Activated CD4-positive, alpha-beta T cell treated with anti-CD3 and anti-CD28 coated beads, Interleukin-2, amount 50 U/mL, for 48 hours (primary cell): Measurements from ENCODE around the gene RNASEH2C.

Source experiments
- DNase-seq, 2 experiments: peaks; one replicate each; pipeline ENCODE4 v3.0.0-alpha.2; 2020

Gene RNASEH2C

GRCh38 chr11:65680192-65680743 is 40.3 kb downstream of the RNASEH2C start:
- DNase-seq = no peak

- DNase-seq = no peak
These were observed 47.6 kb downstream of the RNASEH2C start for GRCh38 chr11:65672982-65673381.

GRCh38 chr11:65672180-65672860 is 48.3 kb downstream of the RNASEH2C start:
- no peak for DNase-seq
